Neural progenitor cell (in vitro differentiated cells): ENCODE results near the gene MSI2. TPM values are rescaled to one million over a fixed set of nuclear protein-coding genes. Genes with fewer than 3 reads are reported as not detected.

ENCODE experiments used
- DNase-seq: peaks from one replicate; pipeline ENCODE4 v3.0.0-alpha.2; 2016; ENCODE audit warnings: low spot score
- H2AFZ ChIP-seq: fragments of 200-600 bp; sonication (generic); replicated peaks from 2 replicates; pipeline ENCODE4 v1.6.1; 2016; ENCODE audit warnings: antibody characterized with exemption
- H3F3A ChIP-seq: fragments of 200-600 bp; sonication (generic); 2 replicates; pipeline ENCODE4 v1.6.1; 2016; ENCODE audit warnings: antibody characterized with exemption, low read depth
- H3K27ac ChIP-seq: fragments of 200-600 bp; sonication (generic); 2 replicates; pipeline ENCODE4 v1.5.1; 2016; ENCODE audit warnings: mild to moderate bottlenecking
- H3K27me3 ChIP-seq: fragments of 200-600 bp; sonication (generic); 2 replicates; pipeline ENCODE4 v1.6.1; 2016; ENCODE audit warnings: mild to moderate bottlenecking, moderate library complexity
- H3K36me3 ChIP-seq: fragments of 200-600 bp; sonication (generic); 2 replicates; pipeline ENCODE4 v1.5.1; 2016
- H3K4me1 ChIP-seq: fragments of 200-600 bp; sonication (generic); 2 replicates; pipeline ENCODE4 v1.6.1; 2016; ENCODE audit warnings: mixed run types
- H3K4me2 ChIP-seq: fragments of 200-600 bp; sonication (generic); 2 replicates; pipeline ENCODE4 v1.6.1; 2016
- H3K4me3 ChIP-seq: fragments of 200-600 bp; sonication (generic); 2 replicates; pipeline ENCODE4 v1.5.1; 2016
- H3K79me2 ChIP-seq: fragments of 200-600 bp; sonication (generic); 2 replicates; pipeline ENCODE4 v1.6.1; 2016; ENCODE audit warnings: low read depth
- H3K9ac ChIP-seq: fragments of 200-600 bp; sonication (generic); 2 replicates; pipeline ENCODE4 v1.6.1; 2016
- H3K9me3 ChIP-seq: fragments of 200-600 bp; sonication (generic); 2 replicates; pipeline ENCODE4 v1.5.1; 2016; ENCODE audit warnings: low read depth
- H4K20me1 ChIP-seq: fragments of 200-600 bp; sonication (generic); 2 replicates; pipeline ENCODE4 v1.6.1; 2016; ENCODE audit warnings: low read depth
- H3K27ac Mint-ChIP-seq: 3 replicates; pipeline ENCODE4 v1.8.0; 2021; ENCODE audit warnings: mixed read lengths
- H3K27me3 Mint-ChIP-seq: 2 replicates; pipeline ENCODE4 v1.8.0; 2022; ENCODE audit warnings: low read depth, mild to moderate bottlenecking, inconsistent platforms, moderate library complexity, mixed read lengths; ENCODE audit not compliant: insufficient read depth
- H3K36me3 Mint-ChIP-seq: 3 replicates; pipeline ENCODE4 v1.8.0; 2021; ENCODE audit warnings: mixed read lengths
- H3K4me1 Mint-ChIP-seq: 3 replicates; pipeline ENCODE4 v1.8.0; 2021; ENCODE audit warnings: mixed read lengths
- H3K4me3 Mint-ChIP-seq: 3 replicates; pipeline ENCODE4 v1.8.0; 2021; ENCODE audit warnings: mild to moderate bottlenecking, moderate library complexity, mixed read lengths
- H3K9me3 Mint-ChIP-seq: 3 replicates; pipeline ENCODE4 v1.8.0; 2020; ENCODE audit warnings: mixed read lengths
- CTCF ChIP-seq: fragments of 200-600 bp; sonication (generic); IDR thresholded peaks from 2 replicates; pipeline ENCODE4 v1.5.1; 2017; ENCODE audit warnings: antibody characterized with exemption, mild to moderate bottlenecking
- EZH2 ChIP-seq: fragments of 200-600 bp; sonication (generic); IDR thresholded peaks from 2 replicates; pipeline ENCODE4 v1.6.1; 2017; ENCODE audit warnings: antibody characterized with exemption, mild to moderate bottlenecking, moderate library complexity
- EZH2phosphoT487 ChIP-seq: fragments of 200-600 bp; sonication (generic); IDR thresholded peaks from 2 replicates; pipeline ENCODE4 v1.6.1; 2017; ENCODE audit warnings: antibody characterized with exemption
- total RNA-seq: library from RNA; depleted of rRNA; stranded (reverse); fragments of >200 nt; gene quantifications from 2 replicates; pipeline ENCODE4 v1.2.3, GENCODE V29; 2015; ENCODE audit warnings: low replicate concordance

Gene MSI2
- total RNA-seq, 1 donor from 2014 or later, result 96.9 TPM

DNA sequence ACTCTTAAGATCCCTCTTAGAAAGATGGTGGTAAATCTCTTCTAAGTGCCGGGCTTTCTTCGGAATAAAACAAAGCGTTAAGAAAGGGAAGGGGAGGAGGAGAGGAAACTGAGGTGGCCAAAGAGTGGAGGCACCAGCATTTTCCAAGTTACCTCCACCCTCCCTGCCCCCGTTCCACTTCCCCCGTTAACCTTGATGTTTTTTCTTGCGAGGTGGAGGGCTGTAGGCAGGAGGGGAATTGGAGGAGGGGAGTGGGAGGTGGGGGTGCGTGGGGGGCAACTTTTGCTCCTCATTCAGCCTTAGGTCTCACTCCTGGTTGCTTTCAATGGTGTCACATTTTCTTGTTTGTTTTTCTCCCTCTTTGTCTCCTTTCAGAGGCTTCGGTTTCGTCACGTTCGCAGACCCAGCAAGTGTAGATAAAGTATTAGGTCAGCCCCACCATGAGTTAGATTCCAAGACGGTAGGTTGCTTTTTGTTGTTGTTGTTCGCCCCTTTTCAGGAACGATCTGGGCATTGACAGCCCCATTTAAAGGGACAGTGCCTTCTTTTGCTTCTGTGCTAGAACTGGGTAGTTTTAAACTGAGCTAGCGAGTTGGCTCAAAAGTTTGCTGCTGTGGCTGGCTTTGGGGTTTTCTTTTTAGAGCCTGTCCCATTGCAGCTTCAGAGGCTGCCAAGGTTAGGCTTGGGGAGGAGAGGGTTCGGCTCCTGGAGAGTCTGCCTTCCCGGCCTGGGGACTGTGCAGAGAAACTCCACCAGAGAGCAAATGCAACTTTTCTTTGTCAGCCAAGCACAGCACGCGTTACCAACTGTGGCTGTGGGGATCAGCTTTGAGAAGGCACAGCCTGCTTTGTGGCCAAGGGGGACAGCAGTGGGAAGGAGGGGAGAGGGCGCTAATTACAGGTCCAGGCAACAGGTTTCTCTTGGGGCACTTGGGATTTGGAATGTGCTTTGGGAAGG is 1.9 kb downstream of the MSI2 start:
- Mint-ChIP-seq H3K4me1 (peaks cover 67% of the 10 kb centered on the region), H3K27me3 (no peaks in the 10 kb centered on the region), H3K4me3 (peak overlapping the region; percentile 97), H3K36me3 (peaks cover 40% of the 10 kb centered on the region), H3K9me3 (no peaks in the 10 kb centered on the region), H3K27ac (peak overlapping the region; percentile 95)
- Histone ChIP-seq H3K4me3 (peak overlapping the region; percentile 90), H3K4me1 (peaks cover 41% of the 10 kb centered on the region), H3K4me2 (peak overlapping the region; percentile 86), H3K9ac (peak overlapping the region; percentile 31), H4K20me1 (peaks cover 54% of the 10 kb centered on the region), H2AFZ (no peak overlapping the region), H3K36me3 (peaks cover 17% of the 10 kb centered on the region), H3K27me3 (peaks cover 10% of the 10 kb centered on the region), H3K9me3 (no peaks in the 10 kb centered on the region), H3K27ac (peak overlapping the region; percentile 81), H3K79me2 (peaks cover 65% of the 10 kb centered on the region), H3F3A (peaks cover 52% of the 10 kb centered on the region)
- no peak for TF ChIP-seq EZH2phosphoT487
- TF ChIP-seq CTCF, result no peak
- no peak for TF ChIP-seq EZH2
- DNase-seq, result peak; percentile 69

GRCh38 chr17:57259306-57259705 is 3.0 kb downstream of the MSI2 start:
- Histone ChIP-seq H2AFZ (no peak overlapping the region), H3K9me3 (no peaks in the 10 kb centered on the region), H3F3A (peaks cover 44% of the 10 kb centered on the region), H3K27ac (peak overlapping the region; percentile 81), H3K4me3 (peak overlapping the region; percentile 90), H3K9ac (no peak overlapping the region), H3K4me2 (peak overlapping the region; percentile 86), H4K20me1 (peaks cover 66% of the 10 kb centered on the region), H3K4me1 (peaks cover 41% of the 10 kb centered on the region), H3K36me3 (peaks cover 28% of the 10 kb centered on the region), H3K79me2 (peaks cover 77% of the 10 kb centered on the region), H3K27me3 (peaks cover 10% of the 10 kb centered on the region)
- Mint-ChIP-seq H3K4me1 (peaks cover 73% of the 10 kb centered on the region), H3K4me3 (peak overlapping the region; percentile 97), H3K36me3 (peaks cover 50% of the 10 kb centered on the region), H3K27ac (peak overlapping the region; percentile 51), H3K27me3 (no peaks in the 10 kb centered on the region), H3K9me3 (no peaks in the 10 kb centered on the region)
- TF ChIP-seq EZH2phosphoT487 (no peak), CTCF (no peak), EZH2 (no peak)
- DNase-seq, result no peak

- Histone ChIP-seq H4K20me1 (peaks cover 68% of the 10 kb centered on the region), H3K4me3 (peak overlapping the region; percentile 90), H3F3A (peaks cover 39% of the 10 kb centered on the region), H3K27ac (no peak overlapping the region), H3K9me3 (no peaks in the 10 kb centered on the region), H3K9ac (no peak overlapping the region), H2AFZ (no peak overlapping the region), H3K79me2 (peaks cover 82% of the 10 kb centered on the region), H3K27me3 (peaks cover 10% of the 10 kb centered on the region), H3K4me2 (peak overlapping the region; percentile 86), H3K4me1 (peaks cover 36% of the 10 kb centered on the region), H3K36me3 (peaks cover 31% of the 10 kb centered on the region)
- no peak overlapping the region for H3K27ac Mint-ChIP-seq
- peak overlapping the region; percentile 97 for H3K4me3 Mint-ChIP-seq
- TF ChIP-seq CTCF (no peak), EZH2phosphoT487 (no peak), EZH2 (no peak)
- no peak for DNase-seq
- peaks cover 55% of the 10 kb centered on the region for H3K36me3 Mint-ChIP-seq
- no peaks in the 10 kb centered on the region for H3K27me3 Mint-ChIP-seq
- peaks cover 68% of the 10 kb centered on the region for H3K4me1 Mint-ChIP-seq
- H3K9me3 Mint-ChIP-seq, result no peaks in the 10 kb centered on the region
Measured at GRCh38 chr17:57259817-57260216, 3.5 kb downstream of the MSI2 start.
